DOHH2 (cell line): ENCODE data around the gene SERINC5.
"Not testable (repeated sequence)": the region's sequence is repeated elsewhere in the genome, so short reads cannot be mapped to it uniquely, and the experiment has no call there.

ENCODE experiments used
- H3F3A ChIP-seq: fragments of 200-600 bp; sonication (generic), shearing (Covaris generic); 2 replicates; pipeline ENCODE4 v1.6.0; 2016; ENCODE audit warnings: antibody characterized with exemption, mild to moderate bottlenecking; ENCODE audit not compliant: control insufficient read depth, insufficient read depth
- H3K27ac ChIP-seq: fragments of 200-600 bp; sonication (generic); 2 replicates; pipeline ENCODE4 v1.5.1; 2014; ENCODE audit warnings: low read depth, mild to moderate bottlenecking, low read length, moderate library complexity
- H3K27me3 ChIP-seq: fragments of 200-600 bp; sonication (generic); 2 replicates; pipeline ENCODE4 v1.6.1; 2014; ENCODE audit warnings: mild to moderate bottlenecking, low read length, mixed read lengths; ENCODE audit not compliant: control insufficient read depth
- H3K36me3 ChIP-seq: fragments of 200-600 bp; sonication (generic); 2 replicates; pipeline ENCODE4 v1.6.1; 2014; ENCODE audit warnings: mild to moderate bottlenecking, low read length, moderate library complexity, mixed read lengths; ENCODE audit not compliant: control insufficient read depth
- H3K4me1 ChIP-seq: fragments of 200-600 bp; sonication (generic); 2 replicates; pipeline ENCODE4 v1.6.1; 2014; ENCODE audit warnings: mild to moderate bottlenecking, low read length, mixed read lengths; ENCODE audit not compliant: control insufficient read depth
- H3K4me2 ChIP-seq: fragments of 200-600 bp; sonication (generic); 2 replicates; pipeline ENCODE4 v1.6.0; 2014; ENCODE audit warnings: mild to moderate bottlenecking, low read length, moderate library complexity
- H3K4me3 ChIP-seq: fragments of 200-600 bp; sonication (generic); 2 replicates; pipeline ENCODE4 v1.5.1; 2014; ENCODE audit warnings: mild to moderate bottlenecking, low read length, mixed read lengths
- H3K79me2 ChIP-seq: fragments of 200-600 bp; sonication (generic); 2 replicates; pipeline ENCODE4 v1.6.1; 2014; ENCODE audit warnings: mild to moderate bottlenecking, low read length, mixed read lengths; ENCODE audit not compliant: control insufficient read depth
- H3K9me2 ChIP-seq: fragments of 200-600 bp; sonication (generic); replicated peaks from 2 replicates; pipeline ENCODE4 v1.6.1; 2014; ENCODE audit warnings: mild to moderate bottlenecking, low read length, mixed read lengths; ENCODE audit not compliant: control insufficient read depth
- H3K9me3 ChIP-seq: fragments of 200-600 bp; sonication (generic); 2 replicates; pipeline ENCODE4 v1.6.1; 2014; ENCODE audit warnings: antibody characterized with exemption, low read length, mixed read lengths; ENCODE audit not compliant: control insufficient read depth, insufficient read depth
- H4K20me1 ChIP-seq: fragments of 200-600 bp; sonication (generic); 2 replicates; pipeline ENCODE4 v1.6.0; 2014; ENCODE audit warnings: low read depth, mild to moderate bottlenecking, antibody characterized with exemption, low read length, moderate library complexity; ENCODE audit not compliant: control insufficient read depth, insufficient read depth
- CTCF ChIP-seq: fragments of 200-600 bp; sonication (generic); IDR thresholded peaks from one replicate; pipeline ENCODE4 v1.5.1; 2014; ENCODE audit warnings: antibody characterized with exemption, mild to moderate bottlenecking, low read depth, low read length; ENCODE audit not compliant: poor library complexity, severe bottlenecking
- EZH2phosphoT487 ChIP-seq: fragments of 200-600 bp; sonication (generic); IDR thresholded peaks from 2 replicates; pipeline ENCODE4 v1.6.1; 2017; ENCODE audit warnings: borderline replicate concordance, mild to moderate bottlenecking, antibody characterized with exemption, low read length, moderate library complexity, mixed read lengths

Gene SERINC5

GRCh38 chr5:80114860-80115259 lies 141.0 kb downstream of the SERINC5 start:
- H3K27me3 ChIP-seq: 0 out of 2 replicates have a peak, but pooled peaks cover 4% of the 10 kb centered on the region
- TF ChIP-seq CTCF (no peak), EZH2phosphoT487 (no peak)
- H3K9me2 ChIP-seq: no peaks in the 10 kb centered on the region
- no peaks in the 10 kb centered on the region for H3F3A ChIP-seq
- H3K4me3 ChIP-seq: no peak overlapping the region
- H4K20me1 ChIP-seq: no peaks in the 10 kb centered on the region
- no peak overlapping the region for H3K4me2 ChIP-seq
- no peaks in the 10 kb centered on the region for H3K4me1 ChIP-seq
- no peaks in the 10 kb centered on the region for H3K36me3 ChIP-seq
- no peak overlapping the region for H3K27ac ChIP-seq
- H3K9me3 ChIP-seq: no peaks in the 10 kb centered on the region
- no peaks in the 10 kb centered on the region for H3K79me2 ChIP-seq

- not testable (repeated sequence) for H3K36me3 ChIP-seq, H3K79me2 ChIP-seq, H3K4me1 ChIP-seq, H3K27ac ChIP-seq, H3K9me2 ChIP-seq, H3F3A ChIP-seq, H3K4me2 ChIP-seq, H4K20me1 ChIP-seq, H3K4me3 ChIP-seq, H3K9me3 ChIP-seq, H3K27me3 ChIP-seq
Observed at GRCh38 chr5:80111376-80111990, 144.4 kb downstream of the SERINC5 start.

DNA sequence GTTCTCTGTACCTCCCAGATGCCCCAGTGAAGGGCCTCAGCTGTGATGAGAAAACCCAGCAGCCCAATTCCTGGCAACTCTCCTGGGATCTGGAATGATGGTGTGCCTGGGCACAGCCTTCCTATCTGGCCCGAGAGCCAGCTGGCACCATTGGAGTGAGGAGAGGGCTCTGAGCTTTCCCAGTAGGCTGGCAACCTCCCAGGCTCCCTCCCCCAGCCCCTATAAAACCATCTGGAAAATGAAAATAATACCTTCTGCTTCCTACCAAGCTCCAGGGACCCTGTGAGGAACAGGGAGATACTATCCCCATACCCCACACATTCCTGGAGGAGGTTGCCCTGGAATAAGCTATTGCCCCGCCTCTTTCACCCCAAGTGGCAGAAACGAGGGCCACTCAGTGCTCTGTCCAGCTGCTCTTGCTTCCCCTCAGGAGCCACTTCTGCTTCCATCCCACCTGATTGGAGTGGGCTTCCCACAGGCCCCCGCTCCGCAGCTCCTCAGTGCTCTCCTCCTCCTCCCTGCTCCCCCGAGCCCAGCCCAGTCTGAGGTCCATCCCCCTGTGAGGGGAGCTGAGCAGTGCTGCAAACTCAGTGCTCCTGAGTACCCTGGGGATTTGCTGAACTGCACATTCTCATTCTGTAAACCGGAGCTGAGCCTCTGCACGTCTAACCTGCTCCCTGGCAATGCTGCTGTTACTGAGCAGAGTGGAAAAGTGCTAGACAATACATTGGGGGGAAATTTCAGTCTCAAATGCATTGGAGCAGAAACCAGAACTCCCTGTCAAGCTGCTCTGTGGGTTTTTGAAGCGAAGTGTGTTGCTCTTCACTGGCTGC lies 146.0 kb downstream of the SERINC5 start:
- H3K9me2 ChIP-seq: no peaks in the 10 kb centered on the region
- no peak overlapping the region for H3K27ac ChIP-seq
- no peak overlapping the region for H3K4me2 ChIP-seq
- H3K4me1 ChIP-seq: no peaks in the 10 kb centered on the region
- no peak for TF ChIP-seq EZH2phosphoT487
- no peak for TF ChIP-seq CTCF
- H3K9me3 ChIP-seq: no peaks in the 10 kb centered on the region
- no peaks in the 10 kb centered on the region for H3K79me2 ChIP-seq
- no peaks in the 10 kb centered on the region for H3F3A ChIP-seq
- H3K27me3 ChIP-seq: 0 out of 2 replicates have a peak, but pooled peaks cover 4% of the 10 kb centered on the region
- H3K4me3 ChIP-seq: no peak overlapping the region
- no peaks in the 10 kb centered on the region for H3K36me3 ChIP-seq
- no peaks in the 10 kb centered on the region for H4K20me1 ChIP-seq

DNA sequence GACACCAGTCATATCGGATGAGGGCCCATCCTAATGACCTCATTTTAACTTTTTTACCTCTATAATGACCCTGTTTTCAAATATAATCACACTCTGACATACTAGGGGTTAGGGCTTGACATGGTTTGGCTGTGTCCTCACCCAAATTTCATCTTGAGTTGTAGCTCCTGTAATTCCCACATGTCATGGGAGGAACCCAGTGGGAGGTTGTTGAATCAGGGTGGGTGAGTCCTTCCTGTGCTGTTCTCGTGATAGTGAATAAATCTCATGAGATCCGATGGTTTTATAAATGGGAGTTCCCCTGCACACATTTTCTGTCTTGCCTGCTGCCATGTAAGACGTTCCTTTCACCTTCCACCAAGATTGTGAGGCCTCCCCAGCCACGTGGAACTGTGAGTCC lies 148.9 kb downstream of the SERINC5 start:
- Histone ChIP-seq H4K20me1 (no peaks in the 10 kb centered on the region), H3K79me2 (no peaks in the 10 kb centered on the region), H3K4me1 (no peaks in the 10 kb centered on the region), H3F3A (no peaks in the 10 kb centered on the region), H3K4me2 (no peak overlapping the region), H3K9me3 (no peaks in the 10 kb centered on the region), H3K9me2 (no peaks in the 10 kb centered on the region), H3K27me3 (0 out of 2 replicates have a peak, but pooled peaks cover 4% of the 10 kb centered on the region), H3K4me3 (no peak overlapping the region), H3K36me3 (no peaks in the 10 kb centered on the region), H3K27ac (no peak overlapping the region)
- TF ChIP-seq CTCF: no peak
- no peak for TF ChIP-seq EZH2phosphoT487
